Fibroblast of the aortic adventitia (primary cell): Measurements from ENCODE around the gene ACTC1. TPM values are rescaled to one million over a fixed set of nuclear protein-coding genes. Genes with fewer than 3 reads are reported as not detected.
A peak's percentile ranks its signal among the peaks of the same experiment; 100 is the strongest.
"Not testable (repeated sequence)": the region's sequence is repeated elsewhere in the genome, so short reads cannot be mapped to it uniquely, and the experiment has no call there.

ENCODE experiments used
- DNase-seq: peaks from one replicate; pipeline ENCODE4 v3.0.0-alpha.2; 2010; ENCODE audit warnings: low read depth
- H3K4me3 ChIP-seq: 2 replicates; pipeline ENCODE4 v1.5.1; 2011; ENCODE audit warnings: low read depth, mild to moderate bottlenecking, control low read depth, low read length, moderate library complexity
- CTCF ChIP-seq: IDR thresholded peaks from 2 replicates; pipeline ENCODE4 v1.5.1; 2011; ENCODE audit warnings: mild to moderate bottlenecking, low read length, control low read depth, inconsistent platforms; ENCODE audit not compliant: insufficient read depth
- total RNA-seq: library from RNA; depleted of rRNA; stranded (reverse); fragments of >200 nt; gene quantifications from 2 replicates; pipeline ENCODE4 v1.2.3, GENCODE V29; 2012; ENCODE audit warnings: low replicate concordance

The ACTC1 gene
- total RNA-seq, 1 donor = not detected

DNA sequence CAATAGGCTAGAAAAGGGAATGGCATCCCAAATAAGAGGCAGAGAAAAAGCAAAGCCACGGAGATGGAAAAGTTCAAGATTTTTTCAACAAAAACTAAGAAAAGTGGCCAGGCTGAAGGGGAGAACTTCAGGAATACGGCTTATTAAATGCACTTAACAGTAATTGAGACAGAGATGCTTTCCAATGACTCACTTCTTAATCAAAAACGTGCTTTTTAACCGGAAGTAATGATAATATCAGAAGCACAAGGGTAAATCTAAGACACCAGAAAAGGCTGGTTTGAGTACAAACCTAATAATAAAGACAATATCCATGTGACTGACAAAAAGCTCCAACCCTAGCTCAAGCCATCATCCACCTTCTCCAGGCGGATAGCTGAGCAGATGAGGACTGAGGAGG lies 24.8 kb upstream of the ACTC1 start:
- no peak for TF ChIP-seq CTCF
- no peak for DNase-seq
- H3K4me3 ChIP-seq = no peak overlapping the region

GRCh38 chr15:34818526-34818925 lies 23.2 kb upstream of the ACTC1 start:
- no peak overlapping the region for H3K4me3 ChIP-seq
- TF ChIP-seq CTCF = no peak
- no peak for DNase-seq

DNA sequence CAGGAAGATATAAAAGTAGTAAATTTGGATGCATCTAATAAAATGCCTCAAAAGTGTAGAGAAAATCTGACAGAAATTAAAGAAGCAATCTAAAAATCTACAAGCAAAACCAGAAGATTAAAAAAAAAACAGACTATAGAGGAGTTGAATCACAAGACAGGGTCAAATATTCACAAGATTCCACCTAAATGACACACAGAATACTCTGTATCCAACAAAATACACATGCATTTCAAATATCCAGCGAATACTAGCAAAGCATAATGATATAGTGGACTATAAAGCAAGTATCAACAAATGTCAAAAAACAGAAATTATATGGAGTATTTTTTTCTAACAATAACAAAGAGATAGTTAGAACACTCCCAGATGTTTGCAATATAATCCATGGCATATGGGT lies 20.5 kb upstream of the ACTC1 start:
- DNase-seq = no peak
- no peak for TF ChIP-seq CTCF
- H3K4me3 ChIP-seq = no peak overlapping the region

- DNase-seq = no peak
- H3K4me3 ChIP-seq = no peak overlapping the region
- TF ChIP-seq CTCF = no peak
Observed at GRCh38 chr15:34813446-34814190, 18.3 kb upstream of the ACTC1 start.

DNA sequence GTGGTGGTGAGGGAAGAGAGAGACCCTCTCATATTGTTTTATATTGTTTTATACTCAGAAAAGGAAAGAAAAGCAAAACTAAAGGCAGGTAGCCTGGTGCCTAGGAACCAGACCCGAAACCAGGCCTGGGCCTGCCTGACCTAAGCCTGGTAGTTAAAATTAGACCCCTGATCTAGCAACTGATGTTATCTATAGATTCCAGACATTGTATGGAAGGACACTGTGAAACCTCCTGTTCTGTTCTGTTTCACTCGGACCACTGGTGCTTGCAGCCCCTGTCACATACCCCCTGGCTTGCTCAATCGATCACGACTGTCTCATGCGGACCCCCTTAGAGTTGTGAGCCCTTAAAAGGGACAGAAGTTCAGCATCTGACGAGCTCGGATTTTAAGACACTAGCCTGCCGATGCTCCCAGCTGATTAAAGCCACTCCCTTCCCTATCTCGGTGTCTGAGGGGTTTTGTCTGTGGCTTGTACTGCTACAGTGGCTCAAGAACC lies 17.6 kb upstream of the ACTC1 start:
- DNase-seq, H3K4me3 ChIP-seq: not testable (repeated sequence)

DNA sequence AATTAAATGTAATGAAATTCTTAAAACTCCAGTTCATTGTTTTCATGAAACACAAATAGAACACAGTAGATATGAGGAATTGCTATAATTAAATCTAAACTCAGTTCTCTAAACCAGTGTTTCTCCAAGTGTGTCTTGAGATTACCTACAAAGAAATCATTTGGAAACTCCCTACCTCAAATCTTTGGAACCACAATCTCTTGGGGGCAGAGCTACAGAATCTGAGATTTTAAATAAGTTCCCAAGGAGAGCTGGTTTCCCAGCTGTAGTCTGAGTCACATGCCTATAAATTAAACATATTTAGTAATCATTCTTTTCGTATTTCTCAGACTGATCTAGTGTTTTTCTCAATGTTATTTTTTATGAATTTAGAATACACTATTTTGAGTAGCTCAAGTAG lies 17.0 kb upstream of the ACTC1 start:
- H3K4me3 ChIP-seq = no peak overlapping the region
- peak; percentile 41 for DNase-seq
- TF ChIP-seq CTCF = no peak

GRCh38 chr15:34810443-34811129 lies 15.2 kb upstream of the ACTC1 start:
- H3K4me3 ChIP-seq = no peak overlapping the region
- DNase-seq = peak; percentile 93
- no peak for TF ChIP-seq CTCF
